Neural progenitor cell (in vitro differentiated cells): Measurements from ENCODE around the gene CAMKMT. TPM values are rescaled to one million over a fixed set of nuclear protein-coding genes. Genes with fewer than 3 reads are reported as not detected.

ENCODE experiments used
- DNase-seq: peaks from one replicate; pipeline ENCODE4 v3.0.0-alpha.2; 2016; ENCODE audit warnings: low spot score
- H2AFZ ChIP-seq: fragments of 200-600 bp; sonication (generic); replicated peaks from 2 replicates; pipeline ENCODE4 v1.6.1; 2016; ENCODE audit warnings: antibody characterized with exemption
- H3F3A ChIP-seq: fragments of 200-600 bp; sonication (generic); 2 replicates; pipeline ENCODE4 v1.6.1; 2016; ENCODE audit warnings: antibody characterized with exemption, low read depth
- H3K27ac ChIP-seq: fragments of 200-600 bp; sonication (generic); 2 replicates; pipeline ENCODE4 v1.5.1; 2016; ENCODE audit warnings: mild to moderate bottlenecking
- H3K27me3 ChIP-seq: fragments of 200-600 bp; sonication (generic); 2 replicates; pipeline ENCODE4 v1.6.1; 2016; ENCODE audit warnings: mild to moderate bottlenecking, moderate library complexity
- H3K36me3 ChIP-seq: fragments of 200-600 bp; sonication (generic); 2 replicates; pipeline ENCODE4 v1.5.1; 2016
- H3K4me1 ChIP-seq: fragments of 200-600 bp; sonication (generic); 2 replicates; pipeline ENCODE4 v1.6.1; 2016; ENCODE audit warnings: mixed run types
- H3K4me2 ChIP-seq: fragments of 200-600 bp; sonication (generic); 2 replicates; pipeline ENCODE4 v1.6.1; 2016
- H3K4me3 ChIP-seq: fragments of 200-600 bp; sonication (generic); 2 replicates; pipeline ENCODE4 v1.5.1; 2016
- H3K79me2 ChIP-seq: fragments of 200-600 bp; sonication (generic); 2 replicates; pipeline ENCODE4 v1.6.1; 2016; ENCODE audit warnings: low read depth
- H3K9ac ChIP-seq: fragments of 200-600 bp; sonication (generic); 2 replicates; pipeline ENCODE4 v1.6.1; 2016
- H3K9me3 ChIP-seq: fragments of 200-600 bp; sonication (generic); 2 replicates; pipeline ENCODE4 v1.5.1; 2016; ENCODE audit warnings: low read depth
- H4K20me1 ChIP-seq: fragments of 200-600 bp; sonication (generic); 2 replicates; pipeline ENCODE4 v1.6.1; 2016; ENCODE audit warnings: low read depth
- H3K27ac Mint-ChIP-seq: 3 replicates; pipeline ENCODE4 v1.8.0; 2021; ENCODE audit warnings: mixed read lengths
- H3K27me3 Mint-ChIP-seq: 2 replicates; pipeline ENCODE4 v1.8.0; 2022; ENCODE audit warnings: low read depth, mild to moderate bottlenecking, inconsistent platforms, moderate library complexity, mixed read lengths; ENCODE audit not compliant: insufficient read depth
- H3K36me3 Mint-ChIP-seq: 3 replicates; pipeline ENCODE4 v1.8.0; 2021; ENCODE audit warnings: mixed read lengths
- H3K4me1 Mint-ChIP-seq: 3 replicates; pipeline ENCODE4 v1.8.0; 2021; ENCODE audit warnings: mixed read lengths
- H3K4me3 Mint-ChIP-seq: 3 replicates; pipeline ENCODE4 v1.8.0; 2021; ENCODE audit warnings: mild to moderate bottlenecking, moderate library complexity, mixed read lengths
- H3K9me3 Mint-ChIP-seq: 3 replicates; pipeline ENCODE4 v1.8.0; 2020; ENCODE audit warnings: mixed read lengths
- EZH2 ChIP-seq: fragments of 200-600 bp; sonication (generic); IDR thresholded peaks from 2 replicates; pipeline ENCODE4 v1.6.1; 2017; ENCODE audit warnings: antibody characterized with exemption, mild to moderate bottlenecking, moderate library complexity
- EZH2phosphoT487 ChIP-seq: fragments of 200-600 bp; sonication (generic); IDR thresholded peaks from 2 replicates; pipeline ENCODE4 v1.6.1; 2017; ENCODE audit warnings: antibody characterized with exemption
- total RNA-seq: library from RNA; depleted of rRNA; stranded (reverse); fragments of >200 nt; gene quantifications from 2 replicates; pipeline ENCODE4 v1.2.3, GENCODE V29; 2015; ENCODE audit warnings: low replicate concordance
- TF ChIP-seq, protein P1 (sequence below): fragments of 200-600 bp; sonication (generic); IDR thresholded peaks from 2 replicates; pipeline ENCODE4 v1.5.1; 2017; ENCODE audit warnings: antibody characterized with exemption, mild to moderate bottlenecking

The CAMKMT gene
- total RNA-seq, 1 donor from 2014 or later: 28.5 TPM

DNA sequence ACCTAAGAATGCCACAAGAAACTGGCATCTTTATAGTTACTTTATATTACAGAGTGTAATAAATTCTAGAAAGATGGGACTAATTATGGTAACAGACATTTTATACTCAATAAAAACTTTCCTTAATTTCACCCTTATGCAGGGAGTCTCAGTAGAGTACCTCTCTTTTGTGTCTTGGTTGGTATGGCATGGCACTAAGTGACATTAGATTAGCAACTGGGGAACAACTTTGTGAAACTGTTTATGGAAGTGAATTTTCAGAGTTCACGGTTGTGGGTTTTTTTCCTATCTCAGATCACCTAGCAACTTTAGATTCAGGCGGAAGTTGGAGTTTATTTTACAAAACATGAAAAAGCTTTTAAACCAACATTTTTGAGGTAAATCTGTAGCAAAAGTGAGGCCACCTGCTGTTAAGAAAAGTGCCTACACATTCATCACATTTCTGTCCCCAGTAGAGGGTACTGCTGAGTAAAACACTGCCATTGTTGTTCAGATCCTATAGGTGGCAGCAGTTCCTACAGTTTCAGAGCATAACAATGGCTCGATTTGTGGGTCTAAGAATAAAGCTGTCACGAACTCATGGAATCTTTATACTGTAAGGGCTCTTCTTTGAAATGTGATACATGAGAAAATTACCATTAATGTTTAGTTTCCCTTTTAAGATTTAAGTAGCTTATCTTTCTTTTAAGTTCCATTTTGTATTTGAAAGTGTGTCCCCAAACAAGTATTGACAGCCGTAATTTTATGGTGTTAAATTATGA is 117.6 kb downstream of the CAMKMT start:
- H3K4me2 ChIP-seq: peak overlapping the region; percentile 30
- no peaks in the 10 kb centered on the region for H3K9me3 ChIP-seq
- no peak overlapping the region for H3K4me3 Mint-ChIP-seq
- no peak overlapping the region for H3K9ac ChIP-seq
- peaks cover 2% of the 10 kb centered on the region for H3K27me3 Mint-ChIP-seq
- no peaks in the 10 kb centered on the region for H3K9me3 Mint-ChIP-seq
- H3K27me3 ChIP-seq: no peaks in the 10 kb centered on the region
- H3K36me3 Mint-ChIP-seq: no peaks in the 10 kb centered on the region
- H3K4me3 ChIP-seq: no peak overlapping the region
- peak; percentile 90 for DNase-seq
- TF ChIP-seq, protein P1, sequence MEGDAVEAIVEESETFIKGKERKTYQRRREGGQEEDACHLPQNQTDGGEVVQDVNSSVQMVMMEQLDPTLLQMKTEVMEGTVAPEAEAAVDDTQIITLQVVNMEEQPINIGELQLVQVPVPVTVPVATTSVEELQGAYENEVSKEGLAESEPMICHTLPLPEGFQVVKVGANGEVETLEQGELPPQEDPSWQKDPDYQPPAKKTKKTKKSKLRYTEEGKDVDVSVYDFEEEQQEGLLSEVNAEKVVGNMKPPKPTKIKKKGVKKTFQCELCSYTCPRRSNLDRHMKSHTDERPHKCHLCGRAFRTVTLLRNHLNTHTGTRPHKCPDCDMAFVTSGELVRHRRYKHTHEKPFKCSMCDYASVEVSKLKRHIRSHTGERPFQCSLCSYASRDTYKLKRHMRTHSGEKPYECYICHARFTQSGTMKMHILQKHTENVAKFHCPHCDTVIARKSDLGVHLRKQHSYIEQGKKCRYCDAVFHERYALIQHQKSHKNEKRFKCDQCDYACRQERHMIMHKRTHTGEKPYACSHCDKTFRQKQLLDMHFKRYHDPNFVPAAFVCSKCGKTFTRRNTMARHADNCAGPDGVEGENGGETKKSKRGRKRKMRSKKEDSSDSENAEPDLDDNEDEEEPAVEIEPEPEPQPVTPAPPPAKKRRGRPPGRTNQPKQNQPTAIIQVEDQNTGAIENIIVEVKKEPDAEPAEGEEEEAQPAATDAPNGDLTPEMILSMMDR: peak; percentile 100
- TF ChIP-seq EZH2phosphoT487 (no peak), EZH2 (no peak)
- H4K20me1 ChIP-seq: no peaks in the 10 kb centered on the region
- no peaks in the 10 kb centered on the region for H3K79me2 ChIP-seq
- no peak overlapping the region for H3K27ac ChIP-seq
- H3K36me3 ChIP-seq: no peaks in the 10 kb centered on the region
- peaks cover 6% of the 10 kb centered on the region for H3K4me1 Mint-ChIP-seq
- H3F3A ChIP-seq: peaks cover 34% of the 10 kb centered on the region
- H3K4me1 ChIP-seq: peaks cover 21% of the 10 kb centered on the region
- H2AFZ ChIP-seq: no peak overlapping the region
- no peak overlapping the region for H3K27ac Mint-ChIP-seq

DNA sequence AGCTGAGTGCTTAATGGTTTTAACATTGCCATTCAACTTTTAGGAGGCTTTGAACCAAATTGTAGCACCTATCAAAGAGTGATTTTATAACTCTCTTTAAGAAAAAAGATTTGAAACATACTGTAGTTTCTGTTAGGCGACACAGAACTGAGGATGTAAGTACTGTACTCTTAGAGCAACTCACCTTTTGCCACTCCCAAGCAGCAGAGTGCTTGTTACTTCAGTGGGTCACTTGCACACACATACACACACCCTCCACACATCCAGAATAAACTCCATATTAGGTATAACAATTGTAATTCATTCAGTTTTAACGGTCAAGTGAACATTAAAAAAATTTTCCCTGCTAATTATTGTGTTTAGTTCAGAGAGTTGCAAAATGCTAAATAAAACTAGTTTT is 118.3 kb downstream of the CAMKMT start:
- H3K9ac ChIP-seq: no peak overlapping the region
- Mint-ChIP-seq H3K36me3 (no peaks in the 10 kb centered on the region), H3K4me3 (no peak overlapping the region), H3K9me3 (no peaks in the 10 kb centered on the region), H3K4me1 (peaks cover 6% of the 10 kb centered on the region), H3K27me3 (peaks cover 2% of the 10 kb centered on the region), H3K27ac (no peak overlapping the region)
- no peaks in the 10 kb centered on the region for H3K36me3 ChIP-seq
- H3K4me1 ChIP-seq: peaks cover 21% of the 10 kb centered on the region
- H3F3A ChIP-seq: peaks cover 34% of the 10 kb centered on the region
- H3K4me3 ChIP-seq: no peak overlapping the region
- TF ChIP-seq EZH2: no peak
- TF ChIP-seq EZH2phosphoT487: no peak
- TF ChIP-seq, protein P1: no peak
- H3K9me3 ChIP-seq: no peaks in the 10 kb centered on the region
- H3K27me3 ChIP-seq: no peaks in the 10 kb centered on the region
- no peaks in the 10 kb centered on the region for H3K79me2 ChIP-seq
- no peaks in the 10 kb centered on the region for H4K20me1 ChIP-seq
- DNase-seq: no peak
- H2AFZ ChIP-seq: no peak overlapping the region
- H3K4me2 ChIP-seq: peak overlapping the region; percentile 30
- no peak overlapping the region for H3K27ac ChIP-seq

DNA sequence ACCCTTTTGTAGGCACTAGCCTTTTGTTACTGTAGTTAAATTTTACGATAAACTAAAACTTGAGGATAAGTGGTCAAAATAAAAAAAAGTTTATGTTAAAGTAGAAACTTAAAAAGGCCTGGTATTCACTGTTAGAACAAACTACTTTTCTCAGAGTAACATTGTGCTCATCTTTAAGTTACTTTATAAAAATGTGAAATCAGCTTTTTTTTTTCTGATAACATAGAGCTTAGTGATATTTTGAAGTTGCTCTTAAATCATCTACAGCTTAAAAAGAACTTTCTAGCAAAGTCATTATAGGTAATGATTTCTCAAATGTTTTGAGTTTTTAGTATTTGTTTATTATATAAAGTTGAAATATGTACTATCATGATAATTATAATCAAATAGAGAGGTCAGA is 125.3 kb downstream of the CAMKMT start:
- no peak overlapping the region for H2AFZ ChIP-seq
- no peaks in the 10 kb centered on the region for H4K20me1 ChIP-seq
- H3K9ac ChIP-seq: no peak overlapping the region
- H3K79me2 ChIP-seq: no peaks in the 10 kb centered on the region
- no peaks in the 10 kb centered on the region for H3K4me1 ChIP-seq
- Mint-ChIP-seq H3K4me3 (no peak overlapping the region), H3K36me3 (no peaks in the 10 kb centered on the region), H3K9me3 (no peaks in the 10 kb centered on the region), H3K27me3 (peaks cover 3% of the 10 kb centered on the region), H3K4me1 (no peaks in the 10 kb centered on the region), H3K27ac (no peak overlapping the region)
- no peaks in the 10 kb centered on the region for H3F3A ChIP-seq
- H3K4me3 ChIP-seq: no peak overlapping the region
- H3K4me2 ChIP-seq: no peak overlapping the region
- TF ChIP-seq EZH2: no peak
- DNase-seq: no peak
- H3K27me3 ChIP-seq: no peaks in the 10 kb centered on the region
- no peaks in the 10 kb centered on the region for H3K9me3 ChIP-seq
- no peaks in the 10 kb centered on the region for H3K36me3 ChIP-seq
- H3K27ac ChIP-seq: no peak overlapping the region

DNA sequence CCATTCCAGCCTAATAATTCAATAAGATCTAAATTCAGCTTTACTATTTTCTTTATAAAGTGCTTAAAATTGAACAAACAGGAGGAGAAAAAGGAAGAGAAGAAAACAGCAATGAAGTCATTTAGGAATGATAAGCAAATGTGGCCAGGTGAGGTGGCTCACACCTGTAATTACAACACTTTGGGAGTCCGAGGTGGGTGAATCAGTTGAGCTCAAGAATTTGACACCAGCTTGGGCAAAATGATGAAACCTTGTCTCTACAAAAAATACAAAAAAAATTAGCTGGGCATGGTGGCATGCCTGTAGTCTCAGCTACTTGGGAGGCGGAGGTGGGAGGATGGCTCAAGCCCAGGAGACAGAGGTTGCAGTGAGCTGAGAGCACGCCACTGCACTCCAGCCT is 129.0 kb downstream of the CAMKMT start:
- TF ChIP-seq, protein P1: no peak
- TF ChIP-seq EZH2phosphoT487 (no peak), EZH2 (no peak)
- H3K27me3 Mint-ChIP-seq: peaks cover 2% of the 10 kb centered on the region
- no peak overlapping the region for H3K9ac ChIP-seq

More for the DNA sequence above, 129.0 kb downstream of the CAMKMT start:
- Mint-ChIP-seq H3K4me3 (no peak overlapping the region), H3K4me1 (no peaks in the 10 kb centered on the region), H3K27ac (no peak overlapping the region), H3K36me3 (no peaks in the 10 kb centered on the region), H3K9me3 (no peaks in the 10 kb centered on the region)
- Histone ChIP-seq H3K27me3 (no peaks in the 10 kb centered on the region), H3K4me1 (peaks cover 14% of the 10 kb centered on the region), H3F3A (peaks cover 2% of the 10 kb centered on the region), H3K36me3 (no peaks in the 10 kb centered on the region), H2AFZ (no peak overlapping the region), H3K4me2 (no peak overlapping the region), H3K4me3 (no peak overlapping the region), H3K9me3 (no peaks in the 10 kb centered on the region), H3K79me2 (no peaks in the 10 kb centered on the region), H4K20me1 (no peaks in the 10 kb centered on the region), H3K27ac (no peak overlapping the region)
- DNase-seq: no peak
